ENCODE results near the gene PRKCQ.
"Not testable (repeated sequence)": the region's sequence is repeated elsewhere in the genome, so short reads cannot be mapped to it uniquely, and the experiment has no call there.

PRKCQ gene

GRCh38 chr10:6487920-6488319 lies 92.2 kb downstream of the PRKCQ start:
- DNase-seq = no peak

- no peak for DNase-seq
Measured at GRCh38 chr10:6486309-6486708, 93.8 kb downstream of the PRKCQ start.

GRCh38 chr10:6482737-6483357 lies 97.2 kb downstream of the PRKCQ start:
- DNase-seq = no peak

- DNase-seq = no peak
Measured at GRCh38 chr10:6478722-6479121, 101.4 kb downstream of the PRKCQ start.

- DNase-seq = no peak
Measured at GRCh38 chr10:6476989-6477388, 103.1 kb downstream of the PRKCQ start.

- no peak for DNase-seq
Measured at GRCh38 chr10:6474871-6475270, 105.2 kb downstream of the PRKCQ start.

- DNase-seq = no peak
Measured at GRCh38 chr10:6473901-6474370, 106.1 kb downstream of the PRKCQ start.

- DNase-seq = no peak
Measured at GRCh38 chr10:6473430-6473829, 106.6 kb downstream of the PRKCQ start.

- not testable (repeated sequence) for DNase-seq
Measured at GRCh38 chr10:6472710-6473005, 107.4 kb downstream of the PRKCQ start.

GRCh38 chr10:6470894-6471618 lies 109.0 kb downstream of the PRKCQ start:
- no peak for DNase-seq

- no peak for DNase-seq
Measured at GRCh38 chr10:6469661-6470060, 110.4 kb downstream of the PRKCQ start.

GRCh38 chr10:6465854-6466601 lies 114.0 kb downstream of the PRKCQ start:
- DNase-seq = no peak

- no peak for DNase-seq
Measured at GRCh38 chr10:6465437-6465836, 114.6 kb downstream of the PRKCQ start.

- DNase-seq = no peak
Measured at GRCh38 chr10:6464862-6465430, 115.1 kb downstream of the PRKCQ start.

GRCh38 chr10:6463366-6463765 lies 116.7 kb downstream of the PRKCQ start:
- no peak for DNase-seq

- no peak for DNase-seq
Measured at GRCh38 chr10:6461961-6462360, 118.1 kb downstream of the PRKCQ start.

- no peak for DNase-seq
Measured at GRCh38 chr10:6460861-6461409, 119.1 kb downstream of the PRKCQ start.

- no peak for DNase-seq
Measured at GRCh38 chr10:6458814-6459213, 121.3 kb downstream of the PRKCQ start.

- no peak for DNase-seq
Measured at GRCh38 chr10:6457376-6457775, 122.7 kb downstream of the PRKCQ start.

GRCh38 chr10:6456067-6456466 lies 124.0 kb downstream of the PRKCQ start:
- no peak for DNase-seq

- no peak for DNase-seq
Measured at GRCh38 chr10:6455592-6455991, 124.5 kb downstream of the PRKCQ start.

GRCh38 chr10:6446711-6447110 lies 133.4 kb downstream of the PRKCQ start:
- no peak for DNase-seq

- DNase-seq = peak; percentile 56 to 70
Measured at GRCh38 chr10:6445671-6446316, 134.3 kb downstream of the PRKCQ start.
